T-helper 2 cell treated with Interferon-gamma antibody and Interleukin-4, amounts not matched to agents 100 ng/mL and 5 ng/mL, for 36 hours (primary cell): ENCODE data around the gene AVPR1A. TPM values are rescaled to one million over a fixed set of nuclear protein-coding genes. Genes with fewer than 3 reads are reported as not detected.

Experiments
- intact Hi-C: fragments of 100-400 bp; cut with micrococcal nuclease; formaldehyde crosslinking; loops from one replicate; pipeline ENCODE4 v1.15.1; 2023
- total RNA-seq: library from RNA; stranded (reverse); gene quantifications from 2 replicates; pipeline ENCODE4 v1.2.3, GENCODE V29; 2022

The AVPR1A gene
- total RNA-seq, 1 donor from 2014 or later = not detected

DNA sequence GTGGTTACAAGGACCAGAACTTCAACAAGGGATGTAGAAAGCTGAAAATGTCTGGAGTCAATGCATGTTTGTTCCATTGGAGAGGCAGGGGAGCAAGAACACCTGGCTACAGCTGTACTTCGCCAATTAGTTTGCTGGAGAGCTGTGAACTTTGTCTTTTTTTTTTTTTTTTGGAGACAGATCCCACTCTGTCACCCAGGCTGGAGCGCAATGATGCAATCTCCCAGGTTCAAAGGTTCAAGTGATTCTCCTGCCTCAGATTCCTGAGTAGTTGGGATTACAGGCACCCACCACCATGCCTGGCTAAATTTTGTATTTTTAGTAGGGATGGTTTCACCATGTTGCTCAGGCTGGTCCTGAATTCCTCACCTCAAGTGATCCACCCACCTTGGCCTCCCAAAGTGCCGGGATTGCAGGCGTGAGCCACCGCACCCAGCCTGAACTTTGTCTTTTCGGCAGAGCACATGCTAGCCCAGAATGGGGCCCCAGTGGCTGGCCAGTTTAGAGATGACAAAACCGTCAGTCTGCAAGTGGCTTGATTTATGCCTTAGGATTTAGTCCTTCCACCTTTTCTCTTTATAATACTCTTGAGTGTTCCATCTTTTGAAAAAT is 55.5 kb downstream of the AVPR1A start:
- intact Hi-C loops = no loop called here

DNA sequence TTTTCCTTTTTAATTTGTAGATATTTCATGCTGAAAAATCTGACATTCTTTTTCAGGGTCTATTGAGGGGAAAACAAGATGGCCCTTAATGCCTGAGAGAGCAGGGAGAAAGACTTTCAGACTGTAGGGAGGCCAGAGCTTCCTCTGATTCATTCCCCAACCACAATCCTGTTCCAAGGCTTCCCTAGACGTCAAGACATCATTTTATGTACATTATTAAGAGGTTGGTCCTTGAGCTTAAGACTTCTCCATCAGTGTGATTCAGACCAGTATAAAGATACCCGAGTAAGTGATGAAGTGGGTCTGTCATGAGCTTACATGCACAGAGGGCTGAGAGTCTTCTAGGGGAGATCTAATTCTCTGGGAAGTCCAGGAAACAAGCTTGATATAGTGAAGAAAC is 57.3 kb downstream of the AVPR1A start:
- intact Hi-C loops = no loop called here

DNA sequence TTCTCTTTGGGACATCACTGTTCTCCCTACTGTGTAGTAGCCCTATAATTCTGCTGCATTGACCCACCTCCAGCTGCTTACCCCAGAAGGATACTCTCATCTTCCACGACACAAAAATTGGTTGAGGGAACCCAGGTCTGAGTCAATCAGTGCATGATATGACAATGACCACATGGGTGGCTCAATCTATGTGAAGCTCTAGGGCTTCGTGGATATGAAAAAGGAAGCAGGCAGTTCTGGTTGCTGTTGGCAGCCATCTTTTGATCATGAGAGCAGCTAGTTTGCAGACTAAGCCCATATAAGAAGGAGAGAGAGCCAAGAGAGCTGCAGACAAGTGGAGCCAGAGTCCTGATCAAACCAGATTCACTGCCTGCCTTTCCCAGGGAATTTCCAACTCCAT is 57.9 kb downstream of the AVPR1A start:
- intact Hi-C loops = no loop called here

Other genes starting within 250 kb of the AVPR1A start
- 0.11 TPM in 1 of 2 replicates, not detected in the other for gene PPM1H, start 216.1 kb downstream of the AVPR1A start, total RNA-seq